ENCODE measurements around the gene HMGXB3.

- TF ChIP-seq CTCF (conservative IDR thresholded peaks at IDR 0.05 in 1 of 2, IDR thresholded peaks at IDR 0.05 in 1 of 2; ENCODE audit: extremely low read depth in 1 of 2, insufficient read depth in 1 of 2, low read depth in 1 of 2, low read length in 2 of 2) (no peak), EZH2 (IDR thresholded peaks at IDR 0.05; ENCODE audit: borderline replicate concordance, low read length) (no peak)
Observed at GRCh38 chr5:150068071-150068470, 67.5 kb downstream of the HMGXB3 start.

All from mammary epithelial cell (primary cell).